Esophagus squamous epithelium (tissue), 5 donors: ENCODE data around the gene CLCF1. TPM values are rescaled to one million over a fixed set of nuclear protein-coding genes. Genes with fewer than 3 reads are reported as not detected.

Experiments used
- DNase-seq: peaks from one replicate; lab custom pipeline; 2025; lab: John Stamatoyannopoulos, UW
- H3K27ac ChIP-seq, 4 donors: fragments of 200-600 bp; sonication (generic); one replicate each; pipeline ENCODE4 v1.5.1; 2016 to 2019; ENCODE audit warnings: mild to moderate bottlenecking in 1 of 4
- H3K27me3 ChIP-seq, 4 donors: fragments of 200-600 bp; sonication (generic); 1 replicate in 3 of 4; 2 replicates in 1 of 4; pipeline versions ENCODE4 v1.5.1 to v1.6.0; 2017 to 2021; ENCODE audit warnings: antibody characterized with exemption in 1 of 4
- H3K36me3 ChIP-seq, 3 donors: fragments of 200-600 bp; sonication (generic); one replicate each; pipeline ENCODE4 v1.5.1; 2016 to 2019
- H3K4me1 ChIP-seq, 3 donors: fragments of 200-600 bp; sonication (generic); one replicate each; pipeline ENCODE4 v1.5.1; 2017 to 2019
- H3K4me3 ChIP-seq, 4 donors: fragments of 200-600 bp; sonication (generic); 1 replicate in 3 of 4; 2 replicates in 1 of 4; pipeline ENCODE4 v1.5.1; 2016 to 2019; ENCODE audit warnings: mild to moderate bottlenecking in 2 of 4, moderate library complexity in 1 of 4
- H3K9me3 ChIP-seq, 3 donors: fragments of 200-600 bp; sonication (generic); one replicate each; pipeline ENCODE4 v1.5.1; 2016 to 2019
- POLR2A ChIP-seq, 4 donors: fragments of 450-650 bp; IDR thresholded peaks; one replicate each; pipeline ENCODE4 v1.6.1; 2017; ENCODE audit warnings: antibody characterized with exemption in 4 of 4, mild to moderate bottlenecking in 4 of 4, moderate library complexity in 3 of 4
- WGBS, 2 donors: methylation state at CpG; one replicate each; pipeline ENCODE4 v1.1.5; 2018; 5-methylcytosine and 5-hydroxymethylcytosine counted together
- intact Hi-C: fragments of 100-400 bp; cut with DNase I; formaldehyde crosslinking; loops from one replicate; pipeline ENCODE4 v1.15.0; 2022
- total RNA-seq, 4 donors: library from RNA; depleted of rRNA; stranded (reverse); fragments of >200 nt; gene quantifications; one replicate each; pipeline ENCODE4 v1.1.0, GENCODE V29; 2016
- TF ChIP-seq, protein P1 (sequence below), 6 experiments: fragments of 450-650 bp in 4 of 6; fragments of 200-600 bp in 2 of 6; sonication (generic) in 2 of 6; IDR thresholded peaks; one replicate each; pipeline ENCODE4 v1.5.1; 2016 to 2019; ENCODE audit warnings: antibody characterized with exemption in 6 of 6, mild to moderate bottlenecking in 4 of 6, moderate library complexity in 4 of 6
- donor health status: DM: yes; HTN: yes; CAD: no.

The CLCF1 gene
- total RNA-seq, 4 donors from 2014 or later, result 2.3 to 6.8 (median 2.7) TPM

DNA sequence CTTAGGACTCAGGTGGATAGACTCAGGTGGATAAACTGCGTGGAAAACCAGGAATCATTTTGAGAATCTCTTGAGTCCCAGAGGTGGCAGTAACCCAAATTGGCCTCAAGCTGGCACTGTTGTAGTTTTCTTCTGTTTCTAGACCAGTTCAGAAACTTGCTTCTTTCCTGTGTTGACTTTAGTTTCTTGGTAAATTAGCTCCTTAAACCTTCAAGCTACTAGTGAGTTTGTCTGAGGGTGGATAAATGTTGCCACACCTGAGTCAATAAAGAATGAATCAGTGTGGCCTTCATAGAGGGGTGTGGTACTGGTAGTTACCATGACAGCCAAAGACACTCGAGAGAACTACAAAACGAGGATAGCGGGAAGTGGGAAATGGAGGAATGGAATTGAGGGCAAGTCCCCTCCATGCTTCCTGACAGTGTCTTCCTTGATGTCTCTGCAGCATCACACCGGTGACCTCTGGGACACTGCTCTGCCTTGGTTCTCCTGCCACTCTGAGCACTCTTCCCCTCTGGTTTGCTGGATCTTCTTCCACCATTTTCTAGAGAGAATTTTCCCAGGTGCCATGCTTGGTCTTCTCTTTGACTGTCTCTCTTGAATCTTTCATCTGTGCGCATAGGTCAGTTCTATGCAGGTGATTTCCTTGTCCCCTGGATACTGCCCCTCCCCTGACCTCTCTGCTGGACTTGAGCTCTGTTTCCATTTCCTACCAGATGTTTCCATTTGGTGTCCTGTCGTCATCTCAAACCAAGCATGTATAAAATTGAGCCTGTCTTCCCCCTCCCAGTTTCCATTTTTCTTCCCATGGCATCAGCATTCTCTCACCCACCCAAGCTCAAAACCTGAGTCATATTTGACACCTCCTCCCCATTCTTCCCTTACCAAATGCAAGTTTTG lies 27.2 kb downstream of the CLCF1 start:
- H3K9me3 ChIP-seq, result no peaks in the 10 kb centered on the region
- H3K36me3 ChIP-seq, result no peaks in the 10 kb centered on the region
- no peak overlapping the region for H3K4me3 ChIP-seq
- intact Hi-C loops, result loop anchor here (5.0 kb wide), 1 partner anchor 36 kb away; no protein-coding TSS in a partner anchor
- peaks cover 17 to 61% (median 19%) of the 10 kb centered on the region in 3 donors for H3K4me1 ChIP-seq
- no peaks in the 10 kb centered on the region for H3K27me3 ChIP-seq
- 24 to 43% methylated on average over 7 of the region's 7 CpGs for WGBS, 2 donors
- TF ChIP-seq, protein P1, sequence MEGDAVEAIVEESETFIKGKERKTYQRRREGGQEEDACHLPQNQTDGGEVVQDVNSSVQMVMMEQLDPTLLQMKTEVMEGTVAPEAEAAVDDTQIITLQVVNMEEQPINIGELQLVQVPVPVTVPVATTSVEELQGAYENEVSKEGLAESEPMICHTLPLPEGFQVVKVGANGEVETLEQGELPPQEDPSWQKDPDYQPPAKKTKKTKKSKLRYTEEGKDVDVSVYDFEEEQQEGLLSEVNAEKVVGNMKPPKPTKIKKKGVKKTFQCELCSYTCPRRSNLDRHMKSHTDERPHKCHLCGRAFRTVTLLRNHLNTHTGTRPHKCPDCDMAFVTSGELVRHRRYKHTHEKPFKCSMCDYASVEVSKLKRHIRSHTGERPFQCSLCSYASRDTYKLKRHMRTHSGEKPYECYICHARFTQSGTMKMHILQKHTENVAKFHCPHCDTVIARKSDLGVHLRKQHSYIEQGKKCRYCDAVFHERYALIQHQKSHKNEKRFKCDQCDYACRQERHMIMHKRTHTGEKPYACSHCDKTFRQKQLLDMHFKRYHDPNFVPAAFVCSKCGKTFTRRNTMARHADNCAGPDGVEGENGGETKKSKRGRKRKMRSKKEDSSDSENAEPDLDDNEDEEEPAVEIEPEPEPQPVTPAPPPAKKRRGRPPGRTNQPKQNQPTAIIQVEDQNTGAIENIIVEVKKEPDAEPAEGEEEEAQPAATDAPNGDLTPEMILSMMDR (IDR thresholded peaks at IDR 0.05), result peak in 5 of 6 experiments; percentile 49 to 85 (median 72)
- peak in 1 of 4 donors; percentile 16 for TF ChIP-seq POLR2A (IDR thresholded peaks at IDR 0.05)
- H3K27ac ChIP-seq, result peak overlapping the region; percentile 75 to 91 (median 82)
- DNase-seq, result no peak

DNA sequence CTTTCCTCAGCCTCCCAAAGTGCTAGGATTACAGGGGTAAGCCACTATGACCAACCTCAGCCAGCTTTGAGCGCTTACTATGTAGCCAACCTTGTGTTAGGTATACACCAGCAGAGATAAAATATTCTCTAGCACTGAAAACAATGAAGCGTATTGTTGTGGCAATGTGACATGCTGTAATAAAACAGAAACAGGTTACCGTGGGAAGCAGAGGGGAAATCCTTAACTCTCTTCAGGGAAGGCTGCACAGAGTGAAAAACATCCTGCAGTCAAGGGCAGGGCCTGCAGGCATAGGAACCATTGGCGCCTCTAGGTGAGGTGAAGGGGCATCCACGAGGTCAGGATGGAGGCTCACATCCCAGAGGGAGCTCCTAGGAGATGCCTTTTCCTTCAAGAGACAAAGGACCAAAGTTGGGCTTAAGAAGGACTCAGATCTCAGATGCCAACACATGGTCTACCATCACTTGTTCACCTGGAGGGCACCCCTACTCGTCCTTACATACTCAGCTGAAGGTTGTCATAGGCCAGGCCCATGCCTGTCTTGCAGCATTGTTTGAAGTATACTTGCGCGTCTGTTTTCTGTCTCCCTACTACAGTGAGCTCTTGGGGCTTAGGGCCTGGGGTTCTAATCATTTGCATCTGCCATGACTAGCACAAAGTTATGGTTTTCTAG lies 28.0 kb downstream of the CLCF1 start:
- TF ChIP-seq POLR2A (IDR thresholded peaks at IDR 0.05), result no peak
- TF ChIP-seq, protein P1 (IDR thresholded peaks at IDR 0.05), result no peak
- H3K36me3 ChIP-seq, result no peaks in the 10 kb centered on the region
- intact Hi-C loops, result loop anchor here (5.0 kb wide), 1 partner anchor 37 kb away; no protein-coding TSS in a partner anchor
- no peak overlapping the region for H3K4me3 ChIP-seq
- no peaks in the 10 kb centered on the region for H3K9me3 ChIP-seq
- peak overlapping the region; percentile 75 to 91 (median 82) for H3K27ac ChIP-seq
- 38 to 40% methylated on average over 6 to 8 of the region's 8 CpGs for WGBS, 2 donors
- no peak for DNase-seq
- H3K4me1 ChIP-seq, result peaks cover 10 to 54% (median 14%) of the 10 kb centered on the region in 3 donors
- H3K27me3 ChIP-seq, result no peaks in the 10 kb centered on the region

DNA sequence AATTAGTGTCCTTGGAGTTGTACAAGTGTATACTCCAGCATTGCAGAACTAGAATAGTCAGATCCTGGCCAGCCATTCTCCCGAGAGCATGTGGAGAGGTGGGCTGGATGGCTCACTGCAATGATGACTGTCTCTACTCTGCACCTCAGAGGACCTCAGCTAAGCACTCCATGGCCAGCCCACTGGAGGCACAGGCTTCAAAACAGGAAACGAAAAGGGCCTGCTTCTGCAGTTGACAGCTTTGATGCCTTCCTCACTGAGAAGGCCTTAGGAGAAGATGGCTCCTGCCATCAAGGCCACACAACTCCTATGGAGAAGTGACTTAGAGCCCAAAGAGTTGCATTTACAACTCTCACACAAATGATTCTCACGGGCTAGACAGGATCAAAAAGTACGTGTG lies 29.1 kb downstream of the CLCF1 start:
- WGBS, 2 donors, result 59 to 93% methylated on average over 3 to 4 of the region's 4 CpGs
- Histone ChIP-seq H3K4me3 (no peak overlapping the region), H3K27me3 (no peaks in the 10 kb centered on the region), H3K27ac (peak overlapping the region; percentile 75 to 91 (median 82)), H3K4me1 (peaks cover 10 to 46% (median 14%) of the 10 kb centered on the region in 3 donors), H3K36me3 (no peaks in the 10 kb centered on the region), H3K9me3 (no peaks in the 10 kb centered on the region)
- TF ChIP-seq, protein P1 (IDR thresholded peaks at IDR 0.05), result no peak
- no peak for TF ChIP-seq POLR2A (IDR thresholded peaks at IDR 0.05)
- no peak for DNase-seq
- intact Hi-C loops, result no loop called here

DNA sequence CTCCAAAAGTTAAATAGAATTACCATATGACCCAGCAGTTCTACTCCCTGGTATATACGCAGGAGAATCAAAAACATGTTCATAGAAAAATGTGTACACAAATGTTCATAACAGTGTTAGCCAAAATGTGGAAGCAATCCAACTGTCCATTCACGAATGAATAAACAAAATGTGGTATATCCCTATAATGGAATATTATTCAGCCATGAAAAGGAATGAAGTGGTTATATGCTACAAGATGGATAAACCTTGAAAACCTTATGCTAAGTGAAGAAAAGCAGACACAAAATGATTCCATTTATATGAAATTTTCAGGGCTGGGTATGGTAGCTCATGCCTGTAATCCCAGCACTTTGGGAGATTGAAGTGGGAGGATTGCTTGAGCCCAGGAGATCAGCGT lies 36.1 kb downstream of the CLCF1 start:
- Histone ChIP-seq H3K4me1 (peaks cover 2 to 7% (median 4%) of the 10 kb centered on the region in 3 donors), H3K36me3 (peaks cover 0 to 18% (median 0%) of the 10 kb centered on the region in 3 donors), H3K27ac (no peak overlapping the region), H3K9me3 (no peaks in the 10 kb centered on the region), H3K27me3 (no peaks in the 10 kb centered on the region), H3K4me3 (no peak overlapping the region)
- intact Hi-C loops, result no loop called here
- 86 to 94% methylated on average over 3 of the region's 3 CpGs for WGBS, 2 donors
- TF ChIP-seq POLR2A (IDR thresholded peaks at IDR 0.05), result no peak
- TF ChIP-seq, protein P1 (IDR thresholded peaks at IDR 0.05), result no peak
- DNase-seq, result no peak
